Measurements from ENCODE around the gene HLA-DMA. TPM values are rescaled to one million over a fixed set of nuclear protein-coding genes. Genes with fewer than 3 reads are reported as not detected.

Gene HLA-DMA
- total and polyA plus RNA-seq, 4 donors, result 6.2 to 15.1 (median 8.9) TPM

- TF ChIP-seq FOXA2 (IDR thresholded peaks at IDR 0.05) (no peak), ZBTB33 (IDR thresholded peaks at IDR 0.05) (no peak), JUND (IDR thresholded peaks at IDR 0.05) (no peak), HNF4G (IDR thresholded peaks at IDR 0.05) (no peak), RXRA (IDR thresholded peaks at IDR 0.05) (no peak), ATF3 (IDR thresholded peaks at IDR 0.05) (no peak)
Measured at GRCh38 chr6:32922083-32922482, 30.8 kb downstream of the HLA-DMA start (continued).

DNA sequence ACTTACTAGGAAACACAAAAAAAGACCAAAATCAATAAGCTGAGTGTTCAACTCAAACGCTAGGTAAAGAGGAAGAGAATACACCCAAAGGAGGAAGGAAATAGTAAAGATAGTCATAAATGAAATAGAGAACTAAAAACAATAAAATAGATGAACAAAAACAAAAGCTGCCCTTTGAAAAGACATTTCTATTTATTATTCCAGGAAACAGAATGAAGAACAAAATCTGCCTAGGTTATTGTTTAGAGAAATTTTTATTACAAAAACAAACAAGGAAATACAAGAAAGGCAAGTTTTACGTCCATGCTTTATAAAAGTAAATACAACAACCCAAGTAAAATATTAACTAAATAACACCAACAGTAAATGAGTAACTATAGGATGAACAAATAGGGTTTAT is 32.2 kb downstream of the HLA-DMA start:
- Histone ChIP-seq H3K9ac (ENCODE audit: low read depth in 1 of 2, low read length in 2 of 2) (no peak overlapping the region), H3K9me3 (ENCODE audit: control insufficient read depth in 4 of 4, low read length in 3 of 4) (no peaks in the 10 kb centered on the region), H3K27ac (ENCODE audit: low read depth in 1 of 2, low read length in 2 of 2) (no peak overlapping the region), H3K4me1 (ENCODE audit: control insufficient read depth in 4 of 4, insufficient read depth in 4 of 4, low read length in 3 of 4) (no peaks in the 10 kb centered on the region), H3K4me3 (ENCODE audit: low read depth in 1 of 3, low read length in 3 of 3) (no peak overlapping the region), H3K27me3 (ENCODE audit: control insufficient read depth in 4 of 4, insufficient read depth in 4 of 4, low read length in 3 of 4) (no peaks in the 10 kb centered on the region), H3K36me3 (ENCODE audit: control insufficient read depth in 4 of 4, insufficient read depth in 3 of 4, low read depth in 1 of 4, low read length in 3 of 4) (no peaks in the 10 kb centered on the region)
- DNase-seq (ENCODE audit: low spot score), result no peak
- WGBS, result 34% methylated on average over 2 of the region's 2 CpGs
- TF ChIP-seq FOXA2 (IDR thresholded peaks at IDR 0.05) (no peak), NR2F2 (IDR thresholded peaks at IDR 0.05) (no peak), HNF4G (IDR thresholded peaks at IDR 0.05) (no peak), SP1 (IDR thresholded peaks at IDR 0.05) (no peak), TAF1 (conservative IDR thresholded peaks at IDR 0.05) (no peak), ATF3 (IDR thresholded peaks at IDR 0.05) (no peak), REST (IDR thresholded peaks at IDR 0.05) (no peak), YY1 (IDR thresholded peaks at IDR 0.05) (no peak), GABPA (IDR thresholded peaks at IDR 0.05 in 1 of 2, conservative IDR thresholded peaks at IDR 0.05 in 1 of 2) (no peak), EGR1 (IDR thresholded peaks at IDR 0.05; ENCODE audit: low read depth in 2 of 2) (no peak), FOXA1 (IDR thresholded peaks at IDR 0.05) (no peak), RXRA (IDR thresholded peaks at IDR 0.05) (no peak), HNF4A (conservative IDR thresholded peaks at IDR 0.05) (no peak), ZBTB33 (IDR thresholded peaks at IDR 0.05) (no peak), RAD21 (IDR thresholded peaks at IDR 0.05) (no peak), JUND (IDR thresholded peaks at IDR 0.05) (no peak), MAX (IDR thresholded peaks at IDR 0.05) (no peak)
- TF ChIP-seq, protein P1, sequence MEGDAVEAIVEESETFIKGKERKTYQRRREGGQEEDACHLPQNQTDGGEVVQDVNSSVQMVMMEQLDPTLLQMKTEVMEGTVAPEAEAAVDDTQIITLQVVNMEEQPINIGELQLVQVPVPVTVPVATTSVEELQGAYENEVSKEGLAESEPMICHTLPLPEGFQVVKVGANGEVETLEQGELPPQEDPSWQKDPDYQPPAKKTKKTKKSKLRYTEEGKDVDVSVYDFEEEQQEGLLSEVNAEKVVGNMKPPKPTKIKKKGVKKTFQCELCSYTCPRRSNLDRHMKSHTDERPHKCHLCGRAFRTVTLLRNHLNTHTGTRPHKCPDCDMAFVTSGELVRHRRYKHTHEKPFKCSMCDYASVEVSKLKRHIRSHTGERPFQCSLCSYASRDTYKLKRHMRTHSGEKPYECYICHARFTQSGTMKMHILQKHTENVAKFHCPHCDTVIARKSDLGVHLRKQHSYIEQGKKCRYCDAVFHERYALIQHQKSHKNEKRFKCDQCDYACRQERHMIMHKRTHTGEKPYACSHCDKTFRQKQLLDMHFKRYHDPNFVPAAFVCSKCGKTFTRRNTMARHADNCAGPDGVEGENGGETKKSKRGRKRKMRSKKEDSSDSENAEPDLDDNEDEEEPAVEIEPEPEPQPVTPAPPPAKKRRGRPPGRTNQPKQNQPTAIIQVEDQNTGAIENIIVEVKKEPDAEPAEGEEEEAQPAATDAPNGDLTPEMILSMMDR (IDR thresholded peaks at IDR 0.05; ENCODE audit: low read depth, low read length, missing input control), result no peak

Measured in liver (tissue), 9 donors.